ENCODE results near the gene PLXNB1.
"Not testable (repeated sequence)": the region's sequence is repeated elsewhere in the genome, so short reads cannot be mapped to it uniquely, and the experiment has no call there.

PLXNB1 gene

DNA sequence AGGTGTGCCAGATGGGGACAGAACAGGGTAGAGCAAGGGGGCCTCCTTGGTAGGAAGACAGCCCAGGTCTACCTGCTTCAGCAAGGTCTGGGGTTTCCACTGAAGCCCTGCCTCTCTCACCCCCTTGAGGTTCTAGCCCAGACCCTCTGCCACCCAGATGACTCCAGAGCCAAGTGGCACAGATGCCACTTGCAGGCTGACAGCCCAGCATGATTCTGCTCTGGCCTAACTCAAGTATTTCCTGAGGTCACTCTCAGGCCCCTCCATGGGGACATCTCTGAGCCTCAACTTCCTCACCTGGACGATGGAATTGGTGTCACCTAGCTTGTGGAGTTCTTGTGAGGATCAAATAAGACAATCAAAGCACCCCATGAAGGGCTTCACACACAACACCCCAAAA lies 23.9 kb downstream of the PLXNB1 start:
- no peak for DNase-seq

GRCh38 chr3:48405343-48405881 lies 24.5 kb downstream of the PLXNB1 start:
- no peak for DNase-seq

- peak in 4 of 56 donors; percentile 6 to 45 (median 29) for DNase-seq
Observed at GRCh38 chr3:48404440-48405342, 25.2 kb downstream of the PLXNB1 start.

GRCh38 chr3:48403533-48404439 lies 26.1 kb downstream of the PLXNB1 start:
- no peak for DNase-seq

DNA sequence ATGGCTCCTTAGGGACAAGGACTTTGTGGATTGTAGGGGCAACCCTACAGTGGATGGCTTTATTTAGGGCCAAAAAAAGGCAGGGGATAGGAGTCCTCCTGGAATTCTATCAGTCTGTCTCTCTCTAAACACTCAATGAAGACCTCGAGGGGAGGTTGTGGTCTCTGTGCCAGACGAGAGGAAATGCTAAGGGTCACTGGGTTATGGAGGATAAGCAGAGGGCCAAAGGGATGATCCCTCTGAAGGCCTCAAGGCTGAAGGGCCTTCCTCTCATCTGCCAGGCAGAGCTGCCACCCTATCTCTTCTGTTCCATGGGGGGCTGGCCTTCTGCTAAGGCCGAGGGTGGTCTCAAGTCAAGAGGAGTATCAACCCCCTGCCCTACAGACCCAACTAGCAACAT lies 27.0 kb downstream of the PLXNB1 start:
- no peak for DNase-seq

DNA sequence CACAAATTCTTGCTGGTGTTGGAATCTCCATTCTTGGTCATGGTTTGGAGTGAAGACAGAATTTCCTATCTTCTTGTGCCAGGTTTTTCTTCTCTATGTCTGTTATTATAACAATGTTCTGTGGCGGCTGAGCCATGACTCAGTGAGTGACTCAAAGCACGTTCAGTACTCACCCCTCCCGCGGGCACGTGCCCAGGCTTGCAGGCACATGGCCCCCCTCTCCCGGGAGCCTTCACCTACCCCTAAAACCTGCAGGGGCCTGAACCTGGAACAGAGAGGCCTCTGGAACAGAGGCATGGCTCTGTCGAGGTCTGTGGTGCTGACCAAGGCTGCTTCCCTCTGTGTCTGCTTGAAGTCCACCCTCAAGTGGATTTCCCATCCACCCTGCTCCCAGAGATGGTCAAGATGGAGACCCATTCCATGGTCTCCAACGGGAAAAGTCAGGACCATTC lies 27.6 kb downstream of the PLXNB1 start:
- DNase-seq = peak in 8 of 56 donors; percentile 5 to 35 (median 14)

DNA sequence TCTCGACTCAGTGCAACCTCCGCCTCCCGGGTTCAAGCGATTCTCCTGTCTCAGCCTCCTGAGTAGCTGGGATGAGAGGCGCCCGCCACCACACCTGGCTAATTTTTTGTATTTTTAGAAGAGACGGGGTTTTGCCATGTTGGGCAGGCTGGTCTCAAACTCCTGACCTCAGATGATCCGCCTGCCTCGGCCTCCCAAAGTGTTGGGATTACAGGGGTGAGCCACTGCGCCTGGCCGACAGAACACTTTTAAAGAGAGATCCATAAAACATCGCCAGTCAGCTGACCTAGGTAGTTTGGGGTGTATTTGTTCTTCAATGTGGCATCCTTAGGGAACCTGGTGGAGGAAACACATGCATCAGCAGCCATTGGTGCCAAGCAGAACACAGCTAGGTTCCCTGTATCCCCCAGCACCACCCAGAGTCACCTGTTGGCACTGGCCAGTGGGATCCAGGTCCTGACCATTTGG lies 28.4 kb downstream of the PLXNB1 start:
- DNase-seq = not testable (repeated sequence)

- peak in 20 of 56 donors; percentile 7 to 69 (median 26) for DNase-seq
Observed at GRCh38 chr3:48400824-48401433, 29.0 kb downstream of the PLXNB1 start.

- DNase-seq = no peak
Observed at GRCh38 chr3:48399387-48400172, 30.3 kb downstream of the PLXNB1 start.

DNA sequence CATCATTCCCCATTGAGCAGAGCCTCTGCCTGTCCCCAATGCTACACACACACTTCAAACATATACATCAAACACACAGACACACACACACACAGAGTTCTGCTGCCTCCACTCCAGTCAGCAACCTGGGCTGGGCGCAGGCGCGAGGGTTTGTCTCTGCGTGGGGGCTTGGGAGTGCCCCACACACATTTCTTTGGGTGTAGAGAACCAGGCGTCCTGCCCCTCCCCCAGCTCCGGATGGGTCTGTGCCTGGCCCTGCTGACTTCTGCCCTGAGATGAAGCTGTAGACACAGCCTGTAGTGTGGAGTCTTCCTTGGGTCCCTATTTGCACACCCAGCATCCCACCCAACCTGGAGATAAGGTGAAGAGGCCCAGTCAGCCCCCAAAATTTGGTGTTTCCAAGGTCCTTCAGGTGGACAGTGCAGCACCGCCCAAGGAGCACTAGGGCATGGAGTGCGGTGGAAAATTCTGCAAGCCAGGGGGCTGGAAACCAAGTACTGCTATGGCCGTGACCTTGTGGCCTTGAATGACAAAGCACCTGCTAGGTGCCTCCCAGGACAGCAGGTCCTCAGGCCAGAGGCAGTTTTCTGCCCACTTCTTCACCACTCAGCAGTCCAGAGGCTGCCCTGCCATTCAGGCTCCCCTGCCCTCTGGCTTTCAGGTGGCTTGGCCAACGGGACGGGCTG lies 31.0 kb downstream of the PLXNB1 start:
- no peak for DNase-seq

DNA sequence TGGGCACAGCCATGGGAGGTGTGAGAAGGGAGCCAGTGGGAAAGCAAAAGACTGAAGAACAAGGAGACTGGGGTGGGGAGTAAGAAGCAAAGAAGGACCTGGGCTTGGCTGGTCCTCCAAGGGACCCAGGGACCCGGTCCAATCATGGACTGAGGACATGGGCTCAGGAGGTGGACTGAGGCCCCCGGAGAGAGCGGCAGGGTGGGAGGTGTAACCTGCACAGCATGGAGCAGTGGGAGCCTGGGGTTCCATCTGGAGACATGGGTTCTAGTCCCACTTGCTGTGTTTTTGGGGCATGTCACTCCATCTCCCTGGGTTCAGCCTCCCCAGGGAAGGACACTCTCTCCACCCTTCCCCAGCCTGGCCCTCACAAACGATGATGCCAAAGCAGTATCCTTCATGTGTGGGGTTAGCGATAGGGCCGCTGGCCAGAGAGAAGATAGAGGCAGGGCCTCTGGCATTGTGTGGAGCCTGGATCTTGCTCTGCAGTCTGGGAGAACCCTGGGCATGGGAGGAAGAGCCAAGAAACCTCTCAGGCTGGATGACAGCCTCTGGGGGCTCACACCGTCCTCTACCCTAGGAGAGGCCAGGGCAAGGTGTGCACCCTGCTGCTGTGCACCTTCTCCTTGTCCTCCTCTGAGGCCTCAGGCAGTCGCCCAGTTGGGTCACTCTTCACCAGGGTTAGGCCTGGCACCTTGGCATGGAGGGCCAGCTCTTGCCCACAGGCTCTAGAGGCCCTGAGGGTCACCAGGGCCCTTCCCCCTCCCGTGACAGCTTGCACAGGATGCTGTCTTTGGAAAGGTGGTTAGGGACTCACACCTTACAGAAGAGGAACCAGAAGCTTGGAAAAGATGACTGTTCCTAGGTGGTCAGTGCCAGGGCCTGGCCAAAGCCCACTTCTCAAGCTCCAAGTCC lies 31.9 kb downstream of the PLXNB1 start:
- no peak for DNase-seq

DNA sequence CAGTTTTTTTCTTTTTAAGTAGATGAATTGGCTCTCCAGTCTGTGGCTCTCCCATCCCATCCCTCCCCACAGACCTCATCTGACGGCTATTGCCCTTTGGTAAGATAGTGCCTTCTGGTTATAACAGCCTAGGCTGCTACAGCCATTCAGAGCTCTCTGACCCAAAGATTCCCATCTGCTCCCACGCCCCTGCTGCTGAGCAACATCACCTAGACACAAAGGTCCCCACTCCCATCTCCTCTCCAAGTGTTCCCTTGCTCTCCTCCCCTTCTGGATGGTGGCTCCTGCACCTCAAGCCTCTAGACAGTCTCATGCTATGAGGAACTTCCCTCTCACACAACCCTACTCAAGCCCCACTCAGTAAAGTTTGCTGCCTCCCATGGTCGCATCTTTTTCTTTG lies 34.2 kb downstream of the PLXNB1 start:
- no peak for DNase-seq

DNA sequence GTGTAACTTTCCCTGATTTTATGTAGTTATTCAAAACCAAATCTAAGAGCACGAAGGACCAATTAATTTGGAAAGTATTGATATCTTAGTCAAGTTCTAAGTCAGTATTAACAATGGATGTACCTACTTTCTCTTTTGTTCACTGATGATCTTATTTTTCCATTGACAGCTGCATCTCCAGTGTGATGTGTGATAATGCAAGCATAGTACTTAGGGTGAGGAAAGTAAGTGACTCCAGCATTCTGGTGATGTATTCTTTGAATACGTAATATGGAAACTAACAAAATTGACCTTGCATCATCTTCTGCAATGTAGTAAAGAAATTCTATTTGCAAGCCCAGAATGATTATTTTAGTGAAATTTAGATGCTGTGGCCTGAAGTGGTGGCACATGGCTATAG lies 35.5 kb downstream of the PLXNB1 start:
- DNase-seq = no peak

GRCh38 chr3:48388966-48389365 lies 40.9 kb downstream of the PLXNB1 start:
- no peak for DNase-seq

DNA sequence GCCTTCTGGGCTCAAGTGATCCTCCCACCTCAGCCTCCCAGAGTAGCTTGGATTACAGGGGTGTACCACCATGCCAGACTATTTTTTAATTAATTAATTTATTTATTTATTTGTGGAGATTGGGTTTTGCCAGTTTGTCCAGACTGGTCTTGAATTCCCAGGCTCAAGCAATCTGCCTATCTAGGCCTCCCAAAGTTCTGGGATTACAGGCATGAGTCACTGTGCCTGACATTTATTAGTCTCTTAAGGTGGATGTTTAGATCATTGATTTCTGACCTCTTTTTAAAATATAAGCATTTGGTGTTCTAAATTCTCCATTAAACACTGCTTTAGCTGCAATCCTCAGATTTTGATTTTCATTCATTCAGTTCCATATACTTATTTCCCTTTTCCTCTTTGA lies 42.3 kb downstream of the PLXNB1 start:
- DNase-seq = no peak

- DNase-seq = no peak
Observed at GRCh38 chr3:48372862-48373435, 56.9 kb downstream of the PLXNB1 start.

DNA sequence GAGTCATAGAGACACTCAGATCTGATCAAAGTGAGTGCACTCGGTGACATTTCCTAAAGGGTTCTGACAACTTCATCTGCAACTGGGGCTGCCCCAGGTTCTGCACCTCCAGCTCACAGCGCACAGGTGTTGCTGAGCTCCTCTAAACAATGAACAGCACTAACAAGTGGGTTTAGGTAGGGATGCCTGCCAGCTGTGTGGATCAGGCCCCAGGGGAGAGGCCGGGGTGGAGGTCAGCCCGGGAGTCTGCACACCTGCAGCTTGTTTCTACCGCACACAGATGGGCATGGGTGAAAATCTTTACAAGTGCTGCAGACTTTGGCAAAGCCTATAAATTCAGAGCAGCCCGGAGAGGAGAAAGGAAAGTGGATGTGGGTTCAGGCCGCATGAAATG lies 57.5 kb downstream of the PLXNB1 start:
- DNase-seq = no peak

- DNase-seq = no peak
Observed at GRCh38 chr3:48371651-48372376, 58.1 kb downstream of the PLXNB1 start, which contains the start of gene FBXW12. FBXW12 (plus strand) TSS chr3:48372219; CDS start chr3:48372768, 549 bp downstream.

All from amygdala (tissue), 56 donors.